Embryonic facial prominence (tissue), 1 donor: ENCODE results near the gene CLSTN2.

Source experiments
- DNase-seq: peaks from one replicate; pipeline ENCODE4 v3.0.0-alpha.2; 2016; ENCODE audit errors: extremely low spot score

CLSTN2 gene

DNA sequence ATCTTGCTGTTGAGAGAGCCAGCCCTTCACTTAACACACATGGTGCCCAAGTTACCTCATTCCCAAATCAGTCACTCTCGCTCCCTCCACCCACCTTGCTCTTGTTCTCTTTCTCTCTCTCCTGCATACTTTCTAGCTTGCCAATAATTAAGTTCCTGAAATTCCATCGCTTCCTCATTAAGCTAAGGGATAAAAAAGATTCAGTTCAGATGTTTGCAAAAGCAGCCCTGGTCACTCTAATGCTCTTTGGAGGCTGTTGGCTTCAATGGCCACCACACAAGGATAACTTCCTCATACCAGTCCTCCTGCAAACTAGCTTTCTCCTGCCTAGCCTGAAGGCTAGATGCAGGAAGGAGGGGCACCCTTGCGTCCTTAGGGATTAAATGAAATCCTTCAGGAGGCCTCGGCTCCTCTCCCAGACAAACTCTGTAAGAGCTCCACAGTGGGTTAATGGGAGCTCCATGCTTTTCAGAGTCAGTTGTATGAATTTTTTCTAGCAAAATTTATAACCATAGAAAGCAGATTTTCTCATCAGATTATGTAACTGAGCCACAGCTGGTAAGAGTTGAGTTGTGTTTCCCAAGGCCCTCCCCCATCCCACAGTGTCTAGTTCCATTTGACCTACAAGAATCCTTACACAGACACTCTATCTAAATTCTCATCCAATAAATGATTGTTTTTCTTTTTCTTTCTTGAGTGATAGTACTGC lies 566.2 kb downstream of the CLSTN2 start:
- no peak for DNase-seq

GRCh38 chr3:140501770-140502364 lies 566.9 kb downstream of the CLSTN2 start:
- no peak for DNase-seq

- no peak for DNase-seq
These were observed 570.2 kb downstream of the CLSTN2 start for GRCh38 chr3:140505213-140505612.

- DNase-seq, result no peak
These were observed 570.9 kb downstream of the CLSTN2 start for GRCh38 chr3:140505876-140506275.

- DNase-seq, result no peak
These were observed 573.6 kb downstream of the CLSTN2 start for GRCh38 chr3:140508550-140508949.

DNA sequence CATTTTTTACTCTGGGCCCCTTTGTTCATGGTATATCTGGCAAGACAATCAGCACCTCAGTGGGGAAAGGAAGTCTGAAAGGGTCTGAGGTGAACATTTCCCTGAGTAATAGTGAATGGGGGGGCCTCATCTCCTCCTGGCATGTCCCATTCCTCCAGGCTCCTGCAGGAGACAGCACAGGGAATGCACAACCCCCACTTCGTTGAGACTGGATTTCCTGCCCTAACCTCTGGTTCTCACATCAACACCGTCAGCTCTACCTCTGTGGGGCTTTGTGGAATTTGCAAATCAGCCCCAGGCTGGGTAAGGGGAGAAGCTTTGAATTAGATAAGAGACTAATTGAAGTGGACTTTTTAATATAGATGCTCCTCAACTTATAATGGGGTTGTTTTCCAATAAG lies 574.5 kb downstream of the CLSTN2 start:
- no peak for DNase-seq

GRCh38 chr3:140510303-140510861 lies 575.4 kb downstream of the CLSTN2 start:
- no peak for DNase-seq

GRCh38 chr3:140521751-140522445 lies 586.9 kb downstream of the CLSTN2 start:
- no peak for DNase-seq

- no peak for DNase-seq
These were observed 587.8 kb downstream of the CLSTN2 start for GRCh38 chr3:140522653-140523380.

GRCh38 chr3:140523600-140523999 lies 588.6 kb downstream of the CLSTN2 start:
- DNase-seq, result no peak

DNA sequence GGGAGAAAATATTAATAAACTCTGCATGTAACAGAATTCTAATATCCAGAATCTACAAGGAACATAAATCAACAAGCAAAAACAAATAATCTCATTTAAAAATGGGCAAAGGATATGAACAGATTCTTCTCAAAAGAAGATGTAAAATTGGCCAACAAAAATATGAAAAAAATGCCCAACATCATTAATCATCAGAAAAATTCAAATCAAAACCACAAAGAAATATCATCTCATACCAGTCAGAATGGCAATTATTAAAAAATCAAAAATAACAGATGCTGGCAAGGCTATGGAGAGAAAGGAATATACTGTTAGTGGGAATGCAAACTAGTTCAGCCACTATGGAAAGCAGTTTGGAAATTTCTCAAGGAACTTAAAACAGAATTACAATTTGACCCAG lies 592.2 kb downstream of the CLSTN2 start:
- no peak for DNase-seq

DNA sequence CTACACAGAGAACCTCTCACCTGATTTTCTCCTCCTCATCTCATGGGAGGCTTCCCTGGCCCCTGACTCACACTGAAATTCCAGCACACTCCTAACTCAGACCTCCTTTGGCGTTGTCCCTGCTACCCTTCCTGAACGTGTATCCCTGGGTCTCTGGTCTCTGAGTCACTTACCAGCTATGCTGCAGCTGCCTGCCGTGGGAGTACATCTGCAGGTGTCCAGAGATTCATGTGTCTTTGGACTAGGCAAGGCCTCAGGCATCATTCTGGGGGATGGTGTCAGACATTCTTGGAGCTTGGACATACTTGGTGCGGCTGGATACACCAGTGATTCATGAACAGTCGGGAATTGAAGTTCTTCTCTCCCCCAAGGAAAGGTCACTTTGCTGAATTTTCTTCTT lies 594.1 kb downstream of the CLSTN2 start:
- no peak for DNase-seq

DNA sequence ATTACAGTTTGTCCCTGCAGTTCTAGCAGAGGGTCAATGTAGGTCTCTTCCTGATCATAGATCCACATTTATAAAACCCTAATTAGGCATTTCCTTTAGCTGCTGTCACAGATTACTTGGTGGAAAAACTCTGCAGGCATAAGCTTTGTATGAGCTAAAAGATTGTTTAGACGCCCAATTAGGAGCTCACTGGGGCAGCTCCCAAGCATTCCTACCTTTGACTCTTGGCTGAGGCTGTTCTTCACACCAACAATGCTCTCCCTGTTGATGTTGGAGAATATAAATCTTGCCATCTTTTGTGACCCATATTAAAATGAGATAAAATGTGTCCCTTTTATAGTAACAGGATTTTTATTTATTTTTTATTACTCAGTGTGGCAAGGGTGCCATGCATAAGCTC lies 594.6 kb downstream of the CLSTN2 start:
- DNase-seq, result no peak

DNA sequence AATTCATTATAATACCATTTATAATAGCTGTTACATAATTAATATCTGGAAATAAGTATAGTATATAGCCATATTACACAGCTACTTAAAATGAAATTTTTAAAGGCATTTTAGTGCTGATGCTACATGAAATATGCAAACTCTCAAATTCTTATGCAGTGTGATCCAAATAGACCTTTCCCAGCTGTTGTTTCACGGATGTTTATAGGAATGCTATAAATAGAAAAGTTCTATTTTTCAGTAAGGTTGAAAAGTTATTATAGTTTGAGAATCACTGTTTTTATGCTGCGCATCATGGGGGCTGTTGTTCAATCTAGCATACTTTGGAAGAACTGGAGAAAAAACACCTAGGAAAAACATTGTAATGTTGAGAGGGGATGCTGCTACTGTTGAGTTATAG lies 595.1 kb downstream of the CLSTN2 start:
- DNase-seq, result no peak

GRCh38 chr3:140530603-140531002 lies 595.6 kb downstream of the CLSTN2 start:
- no peak for DNase-seq

DNA sequence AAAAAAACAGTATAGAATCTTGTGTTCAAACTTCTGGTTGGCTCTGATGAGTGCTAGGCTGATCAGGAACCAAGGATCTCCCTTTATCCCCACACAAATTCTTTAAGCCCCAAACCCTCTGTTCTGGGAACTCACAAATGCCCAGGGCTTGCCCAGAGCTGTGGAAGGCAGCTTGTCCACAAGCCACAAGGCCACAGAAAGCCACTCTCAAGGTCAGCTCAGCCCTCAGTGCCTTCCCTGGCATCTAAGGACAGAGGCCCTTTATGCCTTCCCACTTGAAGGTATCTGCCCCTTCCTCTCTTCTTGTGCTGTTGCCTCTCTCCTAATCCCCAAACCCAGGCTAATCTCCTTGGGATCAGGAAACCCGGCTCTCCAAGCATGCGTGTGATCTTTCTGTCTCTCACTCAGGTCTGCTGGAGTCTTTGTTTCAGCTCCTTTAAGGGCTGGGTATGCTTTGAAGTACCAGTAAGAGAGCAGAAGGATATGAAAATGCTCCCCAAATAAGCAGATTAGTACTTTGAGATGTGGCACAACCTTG lies 597.9 kb downstream of the CLSTN2 start:
- DNase-seq, result no peak

- DNase-seq, result no peak
These were observed 602.1 kb downstream of the CLSTN2 start for GRCh38 chr3:140536926-140537726.

- no peak for DNase-seq
These were observed 602.7 kb downstream of the CLSTN2 start for GRCh38 chr3:140537727-140538082.

DNA sequence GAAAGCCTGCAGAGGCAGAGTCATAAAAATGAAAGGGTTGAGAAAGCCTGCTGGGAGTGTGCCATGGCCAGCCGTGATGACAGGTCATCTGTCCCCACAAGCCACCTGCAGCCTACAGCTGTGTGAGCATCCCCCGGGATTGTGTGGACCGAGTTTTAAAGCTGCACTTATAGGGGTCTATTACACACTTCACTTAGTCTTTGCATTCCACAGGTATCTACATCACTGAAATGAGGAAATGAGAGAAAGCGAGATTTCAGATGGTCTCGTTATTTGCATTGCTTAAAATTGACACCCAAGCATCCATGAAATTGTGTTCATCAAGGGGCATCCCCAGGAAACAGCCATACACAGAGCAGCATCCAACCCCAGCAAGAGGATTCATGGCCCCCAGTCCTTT lies 605.3 kb downstream of the CLSTN2 start:
- DNase-seq, result no peak

DNA sequence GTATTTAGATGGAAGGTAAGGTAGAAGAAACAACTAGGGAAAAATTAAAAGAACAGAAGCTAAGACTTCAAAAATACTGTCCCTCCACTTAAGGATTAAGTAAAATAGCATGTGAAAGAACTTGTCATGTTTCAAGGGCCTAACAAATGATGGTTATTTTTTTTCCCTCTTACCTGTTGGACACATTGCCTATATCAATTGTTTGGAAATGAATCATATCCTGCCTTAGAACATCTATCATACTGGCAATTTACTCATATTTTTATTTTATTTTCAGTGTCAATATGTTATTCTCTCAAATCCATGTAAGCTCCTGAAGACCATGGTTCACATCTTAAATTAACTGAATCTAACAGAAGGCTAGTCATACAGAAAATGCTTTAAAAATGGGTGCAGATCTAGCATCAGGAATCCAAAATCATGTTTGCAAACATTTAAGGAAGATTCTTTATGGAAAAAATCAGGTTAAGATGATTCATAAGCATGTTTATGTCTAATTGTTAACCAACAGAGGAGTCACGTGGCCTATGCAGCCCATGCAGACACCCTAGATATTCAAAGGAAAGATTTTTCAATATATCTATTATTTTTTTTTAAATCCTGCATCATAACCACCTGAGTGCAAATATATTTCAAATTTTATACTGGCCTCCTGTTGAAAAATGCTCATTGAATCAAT lies 607.1 kb downstream of the CLSTN2 start:
- DNase-seq, result no peak

- DNase-seq, result no peak
These were observed 610.2 kb downstream of the CLSTN2 start for GRCh38 chr3:140545197-140545596.
